GM18870 (cell line): ENCODE measurements around the gene PPP2R2B.
"Not testable (repeated sequence)": the region's sequence is repeated elsewhere in the genome, so short reads cannot be mapped to it uniquely, and the experiment has no call there.

Experiments
- ATAC-seq: cut with Tn5 transposase; IDR thresholded peaks from one replicate; pipeline ENCODE4 v1.9.1; 2021; ENCODE audit warnings: moderate library complexity; ENCODE audit not compliant: unreplicated experiment

Gene PPP2R2B

GRCh38 chr5:146748533-146748932 lies 130.0 kb downstream of the PPP2R2B start:
- ATAC-seq: no peak

- no peak for ATAC-seq
Measured at GRCh38 chr5:146745931-146746577, 132.5 kb downstream of the PPP2R2B start.

GRCh38 chr5:146744068-146744745 lies 134.3 kb downstream of the PPP2R2B start:
- no peak for ATAC-seq

- no peak for ATAC-seq
Measured at GRCh38 chr5:146734936-146735577, 143.5 kb downstream of the PPP2R2B start.

- no peak for ATAC-seq
Measured at GRCh38 chr5:146732962-146733361, 145.6 kb downstream of the PPP2R2B start.

- ATAC-seq: no peak
Measured at GRCh38 chr5:146731909-146732659, 146.5 kb downstream of the PPP2R2B start.

GRCh38 chr5:146728746-146729145 lies 149.8 kb downstream of the PPP2R2B start:
- ATAC-seq: not testable (repeated sequence)

GRCh38 chr5:146726891-146727290 lies 151.7 kb downstream of the PPP2R2B start:
- no peak for ATAC-seq

GRCh38 chr5:146726020-146726419 lies 152.5 kb downstream of the PPP2R2B start:
- no peak for ATAC-seq

GRCh38 chr5:146725025-146725424 lies 153.5 kb downstream of the PPP2R2B start:
- ATAC-seq: no peak

GRCh38 chr5:146722361-146722779 lies 156.2 kb downstream of the PPP2R2B start:
- ATAC-seq: no peak

GRCh38 chr5:146721073-146721815 lies 157.3 kb downstream of the PPP2R2B start:
- ATAC-seq: no peak

- ATAC-seq: no peak
Measured at GRCh38 chr5:146720107-146720506, 158.4 kb downstream of the PPP2R2B start.

GRCh38 chr5:146719179-146719578 lies 159.4 kb downstream of the PPP2R2B start:
- ATAC-seq: no peak

GRCh38 chr5:146718609-146719008 lies 159.9 kb downstream of the PPP2R2B start:
- no peak for ATAC-seq

GRCh38 chr5:146717951-146718350 lies 160.6 kb downstream of the PPP2R2B start:
- ATAC-seq: no peak

GRCh38 chr5:146716636-146717035 lies 161.9 kb downstream of the PPP2R2B start:
- no peak for ATAC-seq

GRCh38 chr5:146710348-146710747 lies 168.2 kb downstream of the PPP2R2B start:
- ATAC-seq: no peak

GRCh38 chr5:146707316-146707715 lies 171.2 kb downstream of the PPP2R2B start:
- no peak for ATAC-seq

GRCh38 chr5:146706321-146706972 lies 172.1 kb downstream of the PPP2R2B start:
- no peak for ATAC-seq
